SK-N-SH (cell line): ENCODE measurements around the gene MAN1A1. TPM values are rescaled to one million over a fixed set of nuclear protein-coding genes. Genes with fewer than 3 reads are reported as not detected.

Experiments
- CTCF ChIA-PET: fragments of 300-600, 350-600 bp; formaldehyde crosslinking; extraction: SDS; loops from one replicate; lab custom pipeline; 2021; lab: Yijun Ruan, JAX
- POLR2A ChIA-PET: fragments of 350-600 bp; sonication (Branson Sonifier 250); formaldehyde crosslinking; extraction: SDS; loops from one replicate; lab custom pipeline; 2020; ENCODE audit warnings: antibody characterized with exemption, inconsistent platforms; lab: Yijun Ruan, JAX
- DNase-seq: peaks from one replicate; pipeline ENCODE4 v3.0.0; 2012
- H2AFZ ChIP-seq: fragments of 200-600 bp; sonication (generic); 2 replicates; pipeline ENCODE4 v1.8.1; 2016; ENCODE audit warnings: antibody characterized with exemption, mild to moderate bottlenecking, low read depth
- H3F3A ChIP-seq: fragments of 200-600 bp; sonication (generic); replicated peaks from 2 replicates; pipeline ENCODE3; 2016; ENCODE audit warnings: antibody characterized with exemption, mild to moderate bottlenecking; ENCODE audit not compliant: insufficient read depth
- H3K27ac ChIP-seq, 2 experiments: fragments of 200-500 bp in 1 of 2; fragments of 200-600 bp in 1 of 2; sonication (Bioruptor generic) in 1 of 2; sonication (generic), shearing (Covaris generic) in 1 of 2; 2 replicates each; pipeline versions ENCODE4 v1.5.1 to v1.6.1; 2014 to 2016; ENCODE audit warnings: low read depth in 2 of 2, inconsistent platforms in 1 of 2, low read length in 1 of 2, mild to moderate bottlenecking in 1 of 2, mixed read lengths in 1 of 2
- H3K27me3 ChIP-seq: fragments of 200-600 bp; sonication (generic), shearing (Covaris generic); 2 replicates; pipeline ENCODE4 v1.6.1; 2016; ENCODE audit warnings: mixed run types; ENCODE audit not compliant: insufficient read depth
- H3K36me3 ChIP-seq, 2 experiments: fragments of 200-500 bp in 1 of 2; fragments of 200-600 bp in 1 of 2; sonication (Bioruptor generic) in 1 of 2; sonication (generic) in 1 of 2; replicated peaks in 1 of 2; 2 replicates each; pipeline versions ENCODE3 to v1.5.1; 2014 to 2016; ENCODE audit warnings: low read length in 1 of 2, mild to moderate bottlenecking in 1 of 2; ENCODE audit not compliant: insufficient read depth in 2 of 2, control insufficient read depth in 1 of 2
- H3K4me1 ChIP-seq, 2 experiments: fragments of 200-500 bp in 1 of 2; fragments of 200-600 bp in 1 of 2; sonication (Bioruptor generic) in 1 of 2; sonication (generic), shearing (Covaris generic) in 1 of 2; 2 replicates each; pipeline versions ENCODE4 v1.5.1 to v1.6.1; 2014 to 2016; ENCODE audit warnings: low read depth in 1 of 2, low read length in 1 of 2, mixed run types in 1 of 2; ENCODE audit not compliant: insufficient read depth in 2 of 2, control insufficient read depth in 1 of 2
- H3K4me2 ChIP-seq: fragments of 200-600 bp; sonication (generic), shearing (Covaris generic); 2 replicates; pipeline ENCODE4 v1.6.1; 2017; ENCODE audit warnings: mixed run types
- H3K4me3 ChIP-seq, 2 experiments: fragments of 200-500 bp in 1 of 2; fragments of 200-600 bp in 1 of 2; sonication (Bioruptor generic) in 1 of 2; sonication (generic), shearing (Covaris generic) in 1 of 2; 2 replicates each; pipeline versions ENCODE4 v1.5.1 to v1.8.1; 2014 to 2016; ENCODE audit warnings: low read depth in 2 of 2, inconsistent platforms in 1 of 2, low read length in 1 of 2, mild to moderate bottlenecking in 1 of 2, mixed read lengths in 1 of 2, moderate library complexity in 1 of 2
- H3K79me2 ChIP-seq: fragments of 200-600 bp; sonication (generic); 2 replicates; pipeline ENCODE4 v1.8.1; 2017; ENCODE audit warnings: mild to moderate bottlenecking; ENCODE audit not compliant: insufficient read depth
- H3K9ac ChIP-seq: fragments of 200-600 bp; sonication (generic); 2 replicates; pipeline ENCODE4 v1.6.1; 2017; ENCODE audit warnings: mixed run types
- H3K9me2 ChIP-seq: fragments of 200-600 bp; sonication (generic); 2 replicates; pipeline ENCODE4 v1.6.1; 2017; ENCODE audit warnings: mixed run types
- H3K9me3 ChIP-seq: fragments of 200-600 bp; sonication (generic); 2 replicates; pipeline ENCODE4 v1.6.1; 2017; ENCODE audit warnings: mixed run types, mild to moderate bottlenecking, moderate library complexity
- H4K20me1 ChIP-seq: fragments of 200-600 bp; sonication (generic); 2 replicates; pipeline ENCODE4 v1.6.1; 2017; ENCODE audit warnings: mild to moderate bottlenecking, mixed run types; ENCODE audit not compliant: insufficient read depth
- CHD2 ChIP-seq: fragments of 150-350 bp; IDR thresholded peaks from 2 replicates; pipeline ENCODE4 v1.6.1; 2018; ENCODE audit warnings: low read length; ENCODE audit not compliant: partially characterized antibody
- CTCF ChIP-seq: fragments of 200-600 bp; sonication (generic); IDR thresholded peaks from 2 replicates; pipeline ENCODE4 v1.6.1; 2017; ENCODE audit warnings: antibody characterized with exemption, mild to moderate bottlenecking, moderate library complexity
- FOSL2 ChIP-seq: IDR thresholded peaks from 2 replicates; pipeline ENCODE4 v1.4.0; 2012; ENCODE audit warnings: low read depth, mild to moderate bottlenecking, moderate library complexity, borderline replicate concordance
- FOXJ3 ChIP-seq: sonication (generic); formaldehyde crosslinking; IDR thresholded peaks from 2 replicates; pipeline ENCODE4 v1.5.1; 2020; ENCODE audit warnings: mild to moderate bottlenecking, missing genetic modification reagents
- FOXM1 ChIP-seq: IDR thresholded peaks from 2 replicates; pipeline ENCODE4 v1.4.0; 2012; ENCODE audit warnings: low read depth, mild to moderate bottlenecking
- GABPA ChIP-seq: IDR thresholded peaks from 2 replicates; pipeline ENCODE4 v1.4.0; 2012; ENCODE audit warnings: low read depth, mild to moderate bottlenecking
- IRF3 ChIP-seq: fragments of 150-350 bp; IDR thresholded peaks from 2 replicates; pipeline ENCODE4 v1.6.1; 2016; ENCODE audit warnings: mild to moderate bottlenecking, low read depth, low read length
- JUND ChIP-seq: IDR thresholded peaks from 2 replicates; pipeline ENCODE4 v1.4.0; 2012
- MEF2A ChIP-seq: IDR thresholded peaks from 2 replicates; pipeline ENCODE4 v1.4.0; 2012; ENCODE audit warnings: low read depth, borderline replicate concordance
- MXI1 ChIP-seq: IDR thresholded peaks from 2 replicates; pipeline ENCODE4 v1.6.1; 2012; ENCODE audit warnings: mild to moderate bottlenecking, low read depth, low read length, improper control_type of control experiment
- NFIC ChIP-seq: IDR thresholded peaks from 2 replicates; pipeline ENCODE4 v1.4.0; 2012; ENCODE audit warnings: borderline replicate concordance
- RCOR1 ChIP-seq: fragments of 150-350 bp; IDR thresholded peaks from 2 replicates; pipeline ENCODE4 v1.6.1; 2017; ENCODE audit warnings: antibody characterized with exemption, low read length
- RFX5 ChIP-seq: IDR thresholded peaks from 2 replicates; pipeline ENCODE4 v1.6.1; 2012; ENCODE audit warnings: mild to moderate bottlenecking, improper control_type of control experiment, low read length
- TAF1 ChIP-seq: IDR thresholded peaks from 2 replicates; pipeline ENCODE4 v1.6.1; 2012; ENCODE audit warnings: low read depth, mild to moderate bottlenecking, low read length, moderate library complexity, borderline replicate concordance
- TCF12 ChIP-seq: IDR thresholded peaks from 2 replicates; pipeline ENCODE4 v1.4.0; 2012
- TEAD4 ChIP-seq: IDR thresholded peaks from 2 replicates; pipeline ENCODE4 v1.4.0; 2012; ENCODE audit warnings: mild to moderate bottlenecking, borderline replicate concordance; ENCODE audit not compliant: insufficient read depth
- USF1 ChIP-seq: IDR thresholded peaks from 2 replicates; pipeline ENCODE4 v1.4.0; 2012; ENCODE audit warnings: low read depth, borderline replicate concordance
- USF2 ChIP-seq: fragments of 150-350 bp; IDR thresholded peaks from 2 replicates; pipeline ENCODE4 v1.6.1; 2017; ENCODE audit warnings: antibody characterized with exemption, low read length, low read depth, borderline replicate concordance
- YY1 ChIP-seq: IDR thresholded peaks from 2 replicates; pipeline ENCODE4 v1.4.0; 2012; ENCODE audit warnings: low read depth, mild to moderate bottlenecking
- ZBTB33 ChIP-seq: IDR thresholded peaks from 2 replicates; pipeline ENCODE4 v1.4.0; 2012; ENCODE audit warnings: low read depth, borderline replicate concordance
- WGBS: methylation state at CpG from one replicate; pipeline ENCODE4 v1.1.6; 2017; ENCODE audit warnings: low lambda C conversion rate; 5-methylcytosine and 5-hydroxymethylcytosine counted together
- polyA plus RNA-seq, 3 experiments: library from polyadenylated mRNA; depleted of rRNA; stranded (reverse); fragments of >200 nt; gene quantifications; 2 replicates each; pipeline ENCODE4 v1.2.3, GENCODE V29; 2012

MAN1A1 gene
- polyA plus RNA-seq, 1 of the 3 experiments (the other 2 are of a cell fraction) = 28.0 TPM

- Histone ChIP-seq H3F3A (no peaks in the 10 kb centered on the region), H3K9me3 (no peaks in the 10 kb centered on the region), H3K79me2 (peaks cover 31% of the 10 kb centered on the region), H3K4me2 (no peak overlapping the region), H4K20me1 (peaks cover 33% of the 10 kb centered on the region), H3K9ac (no peak overlapping the region), H3K36me3 (peaks cover 3 to 35% of the 10 kb centered on the region in 2 experiments), H3K27ac (no peak overlapping the region), H3K27me3 (no peaks in the 10 kb centered on the region), H3K4me3 (peak overlapping the region in 1 of 2 experiments; percentile 94; a peak in 1 of 4 replicates), H2AFZ (no peak overlapping the region; the same call in 1 of the 2 replicates), H3K4me1 (peaks cover 0 to 21% of the 10 kb centered on the region in 2 experiments; a peak in 3 of 4 replicates), H3K9me2 (no peaks in the 10 kb centered on the region)
- DNase-seq = no peak
- POLR2A ChIA-PET = no interaction called here
- TF ChIP-seq USF2 (no peak), RCOR1 (no peak), NFIC (no peak), USF1 (no peak), TCF12 (no peak), FOSL2 (no peak), FOXJ3 (CRISPR knock-in tag) (no peak), JUND (no peak), CHD2 (no peak), CTCF (no peak)
- CTCF ChIA-PET = interaction anchor here (0.7 kb wide), 1 partner anchor 196 kb away, joined by 3 read pairs; no protein-coding TSS in a partner anchor
- 66% methylated on average over 2 of the region's 2 CpGs for WGBS
These were observed 4.4 kb downstream of the MAN1A1 start for GRCh38 chr6:119345114-119345513.

- H3K9me2 ChIP-seq = no peaks in the 10 kb centered on the region
- no peak overlapping the region for H3K27ac ChIP-seq
- H3K4me3 ChIP-seq = peak overlapping the region in 1 of 2 experiments; percentile 12; a peak in 1 of 4 replicates
- no peaks in the 10 kb centered on the region for H3K9me3 ChIP-seq
- ChIA-PET POLR2A (no interaction called here), CTCF (interaction anchor here (2.2 kb wide), 1 partner anchor 196 kb away, joined by 8 read pairs; no protein-coding TSS in a partner anchor)
- 83% methylated on average over 1 of the region's 1 CpG for WGBS
- no peak overlapping the region; the same call in 1 of the 2 replicates for H2AFZ ChIP-seq
- DNase-seq = no peak
- peaks cover 31% of the 10 kb centered on the region for H3K79me2 ChIP-seq
- H3K36me3 ChIP-seq = peaks cover 3 to 36% of the 10 kb centered on the region in 2 experiments
- peaks cover 37% of the 10 kb centered on the region for H4K20me1 ChIP-seq
- H3K9ac ChIP-seq = no peak overlapping the region
- H3K4me2 ChIP-seq = peak overlapping the region; percentile 50; the same call in 1 of the 2 replicates
- no peaks in the 10 kb centered on the region for H3F3A ChIP-seq
- no peaks in the 10 kb centered on the region for H3K27me3 ChIP-seq
- peaks cover 0 to 22% of the 10 kb centered on the region in 2 experiments; a peak in 3 of 4 replicates for H3K4me1 ChIP-seq
- no peak for TF ChIP-seq USF1
- TF ChIP-seq MXI1 = no peak
- TF ChIP-seq MEF2A = no peak
- TF ChIP-seq CHD2 = no peak
- TF ChIP-seq FOXM1 = no peak
- no peak for TF ChIP-seq ZBTB33
- TF ChIP-seq TEAD4 = no peak
- no peak for TF ChIP-seq JUND
- TF ChIP-seq IRF3 = no peak
- TF ChIP-seq TCF12 = no peak
- TF ChIP-seq YY1 = no peak
- TF ChIP-seq GABPA = no peak
- no peak for TF ChIP-seq RFX5
- no peak for TF ChIP-seq TAF1
These were observed 5.3 kb downstream of the MAN1A1 start for GRCh38 chr6:119344306-119344705.
